Progenitor cell of endocrine pancreas (in vitro differentiated cells): ENCODE measurements around the gene MFN1. TPM values are rescaled to one million over a fixed set of nuclear protein-coding genes. Genes with fewer than 3 reads are reported as not detected.

Experiments used
- DNase-seq: peaks from one replicate; pipeline ENCODE4 v3.0.0; 2021; ENCODE audit warnings: low spot score; ENCODE audit not compliant: unreplicated experiment
- H3K27ac Mint-ChIP-seq: 2 replicates; pipeline ENCODE4 v1.8.0; 2021; ENCODE audit warnings: mild to moderate bottlenecking, moderate library complexity, mixed read lengths
- H3K27me3 Mint-ChIP-seq: 2 replicates; pipeline ENCODE4 v1.8.0; 2021; ENCODE audit warnings: mixed read lengths
- H3K36me3 Mint-ChIP-seq: 2 replicates; pipeline ENCODE4 v1.8.0; 2022; ENCODE audit warnings: mixed read lengths; ENCODE audit not compliant: insufficient read depth
- H3K4me1 Mint-ChIP-seq: 2 replicates; pipeline ENCODE4 v1.8.0; 2021; ENCODE audit warnings: low read depth, mixed read lengths
- H3K4me3 Mint-ChIP-seq: 2 replicates; pipeline ENCODE4 v1.8.0; 2021; ENCODE audit warnings: low read depth, mild to moderate bottlenecking, moderate library complexity, mixed read lengths
- H3K9me3 Mint-ChIP-seq: 2 replicates; pipeline ENCODE4 v1.8.0; 2021; ENCODE audit warnings: low read depth, mixed read lengths
- total RNA-seq: library from RNA; stranded (reverse); gene quantifications from 2 replicates; pipeline ENCODE4 v1.2.1, GENCODE V29; 2021
- TF ChIP-seq, protein P1 (sequence below): fragments of 200-600 bp; sonication (generic); IDR thresholded peaks from one replicate; pipeline ENCODE4 v1.5.0; 2021; ENCODE audit warnings: antibody characterized with exemption, mild to moderate bottlenecking; ENCODE audit not compliant: unreplicated experiment

The MFN1 gene
- total RNA-seq, 1 donor from 2014 or later, result 64.8 TPM

DNA sequence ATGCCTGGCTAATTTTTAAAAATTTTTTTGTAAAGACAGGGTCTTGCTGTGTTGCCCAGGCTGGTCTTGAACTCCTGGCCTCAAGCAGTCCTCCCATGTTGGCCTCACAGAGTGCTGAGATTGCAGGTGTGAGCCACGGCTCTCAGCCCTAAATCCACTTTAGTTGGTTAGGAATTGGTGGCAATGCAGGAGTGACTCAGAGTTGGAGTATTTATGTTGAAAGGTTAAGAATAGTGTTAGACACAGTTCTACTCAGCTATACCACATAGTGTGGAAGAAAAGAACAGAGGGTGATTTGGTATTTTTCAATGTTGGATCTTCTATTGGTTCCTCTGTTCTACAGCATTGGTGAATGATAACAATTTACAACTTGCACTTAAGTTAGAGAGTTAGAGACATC lies 17.1 kb upstream of the MFN1 start:
- no peak for DNase-seq
- TF ChIP-seq, protein P1, sequence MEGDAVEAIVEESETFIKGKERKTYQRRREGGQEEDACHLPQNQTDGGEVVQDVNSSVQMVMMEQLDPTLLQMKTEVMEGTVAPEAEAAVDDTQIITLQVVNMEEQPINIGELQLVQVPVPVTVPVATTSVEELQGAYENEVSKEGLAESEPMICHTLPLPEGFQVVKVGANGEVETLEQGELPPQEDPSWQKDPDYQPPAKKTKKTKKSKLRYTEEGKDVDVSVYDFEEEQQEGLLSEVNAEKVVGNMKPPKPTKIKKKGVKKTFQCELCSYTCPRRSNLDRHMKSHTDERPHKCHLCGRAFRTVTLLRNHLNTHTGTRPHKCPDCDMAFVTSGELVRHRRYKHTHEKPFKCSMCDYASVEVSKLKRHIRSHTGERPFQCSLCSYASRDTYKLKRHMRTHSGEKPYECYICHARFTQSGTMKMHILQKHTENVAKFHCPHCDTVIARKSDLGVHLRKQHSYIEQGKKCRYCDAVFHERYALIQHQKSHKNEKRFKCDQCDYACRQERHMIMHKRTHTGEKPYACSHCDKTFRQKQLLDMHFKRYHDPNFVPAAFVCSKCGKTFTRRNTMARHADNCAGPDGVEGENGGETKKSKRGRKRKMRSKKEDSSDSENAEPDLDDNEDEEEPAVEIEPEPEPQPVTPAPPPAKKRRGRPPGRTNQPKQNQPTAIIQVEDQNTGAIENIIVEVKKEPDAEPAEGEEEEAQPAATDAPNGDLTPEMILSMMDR, result no peak
- H3K27me3 Mint-ChIP-seq, result no peaks in the 10 kb centered on the region
- no peak overlapping the region for H3K4me3 Mint-ChIP-seq
- H3K27ac Mint-ChIP-seq, result peak overlapping the region; percentile 33
- H3K9me3 Mint-ChIP-seq, result no peaks in the 10 kb centered on the region
- H3K36me3 Mint-ChIP-seq, result peaks cover 37% of the 10 kb centered on the region
- no peaks in the 10 kb centered on the region for H3K4me1 Mint-ChIP-seq

DNA sequence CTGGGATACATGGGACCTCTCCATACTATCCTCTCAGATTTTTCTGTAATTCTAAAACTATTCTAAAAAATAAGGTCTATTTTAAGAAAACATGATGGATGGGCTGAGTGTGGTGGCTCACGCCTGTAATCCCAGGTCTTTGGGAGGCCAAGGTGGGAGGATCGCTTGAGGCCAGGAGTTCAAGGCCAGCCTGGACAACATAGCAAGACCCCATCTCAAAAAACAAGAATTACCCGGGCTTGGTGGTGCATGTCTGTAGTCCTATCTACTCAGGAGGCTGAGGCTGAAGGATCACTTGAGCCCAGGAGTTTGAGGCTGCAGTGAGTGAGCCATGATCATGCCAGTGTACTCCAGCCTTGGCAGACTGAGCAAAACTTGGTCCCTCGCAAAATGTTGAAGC lies 15.3 kb upstream of the MFN1 start:
- H3K36me3 Mint-ChIP-seq, result peaks cover 46% of the 10 kb centered on the region

DNA sequence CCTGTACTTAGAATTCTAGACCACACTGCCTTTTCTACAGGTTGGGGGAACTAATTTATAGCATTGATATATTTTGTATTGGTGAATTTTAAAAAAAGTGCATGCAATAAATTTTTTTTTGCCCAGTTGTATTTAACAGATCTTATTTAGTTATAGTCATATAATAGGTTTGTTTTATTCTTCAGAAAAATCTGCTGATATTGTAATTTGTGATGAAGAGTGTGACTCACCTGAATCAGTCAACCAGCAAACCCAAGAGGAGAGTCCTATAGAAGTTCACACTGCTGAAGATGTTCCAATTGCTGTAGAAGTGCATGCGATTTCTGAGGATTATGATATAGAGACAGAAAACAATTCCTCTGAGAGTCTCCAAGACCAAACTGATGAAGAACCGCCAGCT lies 14.4 kb upstream of the MFN1 start:
- Mint-ChIP-seq H3K36me3 (peaks cover 46% of the 10 kb centered on the region), H3K4me1 (no peaks in the 10 kb centered on the region), H3K27ac (no peak overlapping the region), H3K9me3 (no peaks in the 10 kb centered on the region), H3K4me3 (no peak overlapping the region), H3K27me3 (no peaks in the 10 kb centered on the region)
- TF ChIP-seq, protein P1, result no peak
- DNase-seq, result no peak

More for the DNA sequence above, 15.3 kb upstream of the MFN1 start:
- TF ChIP-seq, protein P1, result no peak
- no peak overlapping the region for H3K4me3 Mint-ChIP-seq
- DNase-seq, result no peak
- H3K4me1 Mint-ChIP-seq, result no peaks in the 10 kb centered on the region
- H3K27ac Mint-ChIP-seq, result no peak overlapping the region
- H3K9me3 Mint-ChIP-seq, result no peaks in the 10 kb centered on the region
- no peaks in the 10 kb centered on the region for H3K27me3 Mint-ChIP-seq

DNA sequence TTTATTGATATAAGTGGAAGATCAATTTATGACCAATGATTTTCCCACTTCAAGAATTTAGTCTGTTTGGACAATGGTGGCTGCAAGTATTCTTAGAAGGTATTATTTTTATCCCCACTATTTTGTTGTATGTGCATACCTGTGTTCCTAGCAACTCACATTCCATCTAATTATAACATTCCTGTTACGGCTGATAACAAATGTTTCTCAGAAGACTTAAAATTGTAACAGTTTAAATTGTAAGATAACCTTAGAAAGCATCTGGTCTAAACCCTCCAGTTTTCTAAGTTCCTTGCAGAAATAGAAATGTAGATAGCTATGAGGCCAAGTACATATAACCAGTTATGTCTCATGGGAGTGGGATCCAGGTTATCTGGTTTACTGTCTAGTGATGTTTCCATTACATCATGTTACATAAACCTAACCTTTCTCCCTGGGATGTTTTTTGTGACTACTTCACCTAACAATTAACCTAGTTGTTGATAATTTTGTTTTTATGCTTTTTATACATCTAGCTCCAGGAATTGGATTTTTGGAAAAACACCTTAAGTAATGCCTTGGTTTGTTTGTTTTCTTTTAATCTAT lies 11.1 kb upstream of the MFN1 start:
- Mint-ChIP-seq H3K27me3 (no peaks in the 10 kb centered on the region), H3K36me3 (peaks cover 37% of the 10 kb centered on the region), H3K4me3 (no peak overlapping the region), H3K9me3 (no peaks in the 10 kb centered on the region), H3K4me1 (no peaks in the 10 kb centered on the region), H3K27ac (peak overlapping the region; percentile 33)
- no peak for DNase-seq
- TF ChIP-seq, protein P1, result no peak

DNA sequence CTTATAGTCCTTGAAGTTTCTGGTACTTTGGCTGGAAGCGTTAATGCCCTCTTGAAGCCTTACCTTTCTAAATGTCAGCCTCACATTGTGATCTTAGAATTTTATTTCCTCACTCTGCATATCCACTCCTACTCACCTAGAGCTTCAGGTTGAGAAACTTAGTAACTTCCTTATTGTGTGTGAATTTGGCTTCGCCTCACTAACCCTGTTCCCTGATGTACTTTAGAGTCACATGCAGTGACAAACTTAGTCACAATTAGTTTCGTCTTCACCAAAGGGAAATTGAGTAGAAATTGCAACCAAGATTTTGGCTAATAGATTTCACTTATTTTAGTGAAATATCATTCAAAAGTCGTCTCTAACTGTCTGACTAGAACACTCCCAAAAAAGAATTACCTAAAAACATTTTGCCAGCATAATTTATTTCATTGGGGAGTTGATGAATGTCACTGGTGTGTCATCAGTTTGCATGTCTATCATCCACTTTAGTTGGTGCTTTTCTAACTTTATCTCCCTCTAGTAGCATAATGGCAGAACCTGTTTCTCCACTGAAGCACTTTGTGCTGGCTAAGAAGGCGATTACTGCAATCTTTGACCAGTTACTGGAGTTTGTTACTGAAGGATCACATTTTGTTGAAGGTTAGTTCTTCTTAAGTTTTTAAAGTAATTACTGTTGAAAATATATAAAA lies 960 bp downstream of the MFN1 start:
- Mint-ChIP-seq H3K36me3 (peaks cover 8% of the 10 kb centered on the region), H3K27me3 (no peaks in the 10 kb centered on the region), H3K4me1 (peaks cover 10% of the 10 kb centered on the region), H3K27ac (peak overlapping the region; percentile 87), H3K4me3 (peak overlapping the region; percentile 100), H3K9me3 (no peaks in the 10 kb centered on the region)
- no peak for DNase-seq
- TF ChIP-seq, protein P1, result no peak
